ENCODE data around the gene ARHGAP19. TPM values are rescaled to one million over a fixed set of nuclear protein-coding genes. Genes with fewer than 3 reads are reported as not detected.

ARHGAP19 gene
- total and polyA plus RNA-seq, 8 donors, result 1.2 to 16.2 (median 6.3) TPM

DNA sequence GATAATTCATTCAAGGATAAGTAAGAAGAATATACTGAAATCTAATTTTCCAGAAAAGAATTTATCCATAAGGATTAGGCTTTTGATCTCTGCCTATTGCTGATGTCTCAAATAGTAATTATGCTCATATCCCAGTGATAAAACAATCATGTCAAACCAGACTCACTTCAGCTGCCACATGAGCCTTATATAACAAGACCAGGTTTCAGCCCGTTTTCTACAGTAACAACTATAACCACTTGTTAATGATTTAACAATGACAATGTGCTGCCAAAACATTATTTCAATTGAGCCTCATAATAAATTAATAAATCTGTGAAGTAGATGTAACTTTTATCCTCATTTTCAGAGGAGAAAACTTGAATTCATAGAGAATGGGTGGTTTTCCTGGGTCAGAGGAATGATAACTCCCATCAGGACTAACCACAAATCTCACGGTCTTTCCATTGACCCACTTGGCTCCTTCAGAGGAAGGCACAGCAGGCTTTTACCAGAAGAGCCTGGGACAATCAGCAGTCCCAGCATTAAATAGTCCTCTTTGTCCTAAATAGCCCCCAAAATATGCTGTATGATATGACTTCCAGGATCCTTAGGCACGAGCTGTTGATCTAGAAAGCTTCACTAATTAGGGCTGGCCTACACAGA, 64.2 kb downstream of the ARHGAP19 start:
- DNase-seq, result no peak
- no peaks in the 10 kb centered on the region for H3K27me3 ChIP-seq
- no peak for TF ChIP-seq EP300 (IDR thresholded peaks at IDR 0.05)
- TF ChIP-seq POLR2AphosphoS5 (IDR thresholded peaks at IDR 0.05), result no peak
- TF ChIP-seq POLR2A (IDR thresholded peaks at IDR 0.05), result no peak
- TF ChIP-seq, protein P1, sequence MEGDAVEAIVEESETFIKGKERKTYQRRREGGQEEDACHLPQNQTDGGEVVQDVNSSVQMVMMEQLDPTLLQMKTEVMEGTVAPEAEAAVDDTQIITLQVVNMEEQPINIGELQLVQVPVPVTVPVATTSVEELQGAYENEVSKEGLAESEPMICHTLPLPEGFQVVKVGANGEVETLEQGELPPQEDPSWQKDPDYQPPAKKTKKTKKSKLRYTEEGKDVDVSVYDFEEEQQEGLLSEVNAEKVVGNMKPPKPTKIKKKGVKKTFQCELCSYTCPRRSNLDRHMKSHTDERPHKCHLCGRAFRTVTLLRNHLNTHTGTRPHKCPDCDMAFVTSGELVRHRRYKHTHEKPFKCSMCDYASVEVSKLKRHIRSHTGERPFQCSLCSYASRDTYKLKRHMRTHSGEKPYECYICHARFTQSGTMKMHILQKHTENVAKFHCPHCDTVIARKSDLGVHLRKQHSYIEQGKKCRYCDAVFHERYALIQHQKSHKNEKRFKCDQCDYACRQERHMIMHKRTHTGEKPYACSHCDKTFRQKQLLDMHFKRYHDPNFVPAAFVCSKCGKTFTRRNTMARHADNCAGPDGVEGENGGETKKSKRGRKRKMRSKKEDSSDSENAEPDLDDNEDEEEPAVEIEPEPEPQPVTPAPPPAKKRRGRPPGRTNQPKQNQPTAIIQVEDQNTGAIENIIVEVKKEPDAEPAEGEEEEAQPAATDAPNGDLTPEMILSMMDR (IDR thresholded peaks at IDR 0.05), result no peak
- no peak overlapping the region for H3K27ac ChIP-seq
- H3K4me3 ChIP-seq, result no peak overlapping the region
- no peaks in the 10 kb centered on the region for H3K9me3 ChIP-seq
- H3K4me1 ChIP-seq, result no peaks in the 10 kb centered on the region
- 54 to 76% (median 62%) methylated on average over 3 of the region's 3 CpGs for WGBS, 5 donors
- intact Hi-C loops (cut with DNase I; ENCODE audit: low total_unique reads), result no loop called here
- peaks cover 5 to 76% (median 63%) of the 10 kb centered on the region in 4 donors for H3K36me3 ChIP-seq

DNA sequence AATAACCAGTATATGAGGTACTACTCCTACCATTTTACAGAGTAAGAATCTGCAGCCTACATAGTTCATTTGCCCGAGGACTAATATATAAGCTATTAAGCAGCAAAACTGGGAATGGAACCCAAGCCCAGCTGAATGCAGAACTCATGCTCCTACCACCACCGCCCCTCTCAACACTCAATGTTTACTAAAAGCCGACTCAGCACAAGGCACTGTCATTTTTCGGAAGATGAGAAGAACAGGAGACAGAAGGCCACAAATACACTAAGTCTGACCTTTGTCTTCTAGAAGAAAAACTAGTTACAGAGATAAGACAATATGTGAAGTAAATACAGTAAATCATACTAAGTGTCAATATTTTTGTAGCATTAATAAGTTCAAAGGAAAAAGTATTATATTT, 66.0 kb downstream of the ARHGAP19 start:
- no peak overlapping the region for H3K4me3 ChIP-seq
- H3K27ac ChIP-seq, result no peak overlapping the region
- intact Hi-C loops (cut with DNase I; ENCODE audit: low total_unique reads), result no loop called here
- H3K27me3 ChIP-seq, result no peaks in the 10 kb centered on the region
- 80 to 83% (median 82%) methylated on average over 4 of the region's 4 CpGs for WGBS, 5 donors
- H3K36me3 ChIP-seq, result peaks cover 5 to 77% (median 67%) of the 10 kb centered on the region in 4 donors
- H3K9me3 ChIP-seq, result no peaks in the 10 kb centered on the region
- TF ChIP-seq EP300 (IDR thresholded peaks at IDR 0.05) (no peak), POLR2AphosphoS5 (IDR thresholded peaks at IDR 0.05) (no peak), POLR2A (IDR thresholded peaks at IDR 0.05) (no peak)
- TF ChIP-seq, protein P1 (IDR thresholded peaks at IDR 0.05), result no peak
- DNase-seq, result no peak
- no peaks in the 10 kb centered on the region for H3K4me1 ChIP-seq

DNA sequence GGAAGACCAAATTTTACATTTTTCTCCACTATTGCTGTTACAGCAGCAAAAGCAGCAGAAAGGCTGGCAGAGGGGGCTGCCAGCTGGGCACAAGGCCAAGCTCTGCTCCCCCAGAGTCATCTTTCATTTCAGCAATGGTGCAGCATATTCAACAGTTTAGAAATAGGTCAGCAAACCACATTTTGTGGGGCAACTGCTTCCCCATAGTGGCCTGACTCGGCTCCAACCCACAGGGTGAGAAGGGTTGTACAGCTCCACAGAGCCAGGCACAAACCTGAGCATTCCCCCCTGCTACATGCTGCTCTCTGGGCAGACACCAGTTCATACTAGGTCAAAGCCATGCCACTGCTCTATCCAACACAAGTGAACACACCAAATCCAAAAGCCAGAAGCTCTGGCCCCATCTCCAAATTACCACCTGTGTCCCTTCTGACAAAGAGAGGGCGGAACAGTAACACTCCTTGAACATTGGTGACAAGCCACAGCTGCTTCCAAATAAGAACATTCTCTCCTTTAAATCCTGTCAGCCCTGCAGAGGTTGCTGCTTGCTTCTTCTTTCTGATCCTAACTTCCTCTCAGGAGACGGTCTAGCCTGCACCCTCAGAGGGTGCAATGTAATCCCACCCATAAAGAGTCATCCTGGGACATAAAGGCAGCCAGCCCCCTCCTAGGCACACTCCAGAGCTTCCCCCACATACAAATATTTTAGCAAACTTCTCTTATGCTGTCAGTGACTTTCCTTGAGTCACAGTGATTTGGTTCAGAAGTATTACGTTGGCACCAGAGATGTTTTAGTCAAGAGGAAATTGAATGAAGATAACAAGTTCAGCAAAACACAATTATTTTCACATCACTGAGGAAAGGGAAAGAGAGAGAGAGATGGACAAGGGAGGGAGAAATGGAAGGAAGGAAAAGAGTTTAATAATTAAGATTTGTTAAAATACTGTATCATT, 67.7 kb downstream of the ARHGAP19 start:
- WGBS, 5 donors, result 69 to 92% (median 80%) methylated on average over 3 to 4 of the region's 4 CpGs
- Histone ChIP-seq H3K4me3 (no peak overlapping the region), H3K9me3 (no peaks in the 10 kb centered on the region), H3K4me1 (no peaks in the 10 kb centered on the region), H3K27me3 (no peaks in the 10 kb centered on the region), H3K36me3 (peaks cover 0 to 81% (median 74%) of the 10 kb centered on the region in 4 donors), H3K27ac (no peak overlapping the region)
- intact Hi-C loops (cut with DNase I; ENCODE audit: low total_unique reads), result no loop called here
- DNase-seq, result no peak
- TF ChIP-seq POLR2A (IDR thresholded peaks at IDR 0.05) (no peak), POLR2AphosphoS5 (IDR thresholded peaks at IDR 0.05) (no peak), EP300 (IDR thresholded peaks at IDR 0.05) (no peak)
- TF ChIP-seq, protein P1 (IDR thresholded peaks at IDR 0.05), result no peak

DNA sequence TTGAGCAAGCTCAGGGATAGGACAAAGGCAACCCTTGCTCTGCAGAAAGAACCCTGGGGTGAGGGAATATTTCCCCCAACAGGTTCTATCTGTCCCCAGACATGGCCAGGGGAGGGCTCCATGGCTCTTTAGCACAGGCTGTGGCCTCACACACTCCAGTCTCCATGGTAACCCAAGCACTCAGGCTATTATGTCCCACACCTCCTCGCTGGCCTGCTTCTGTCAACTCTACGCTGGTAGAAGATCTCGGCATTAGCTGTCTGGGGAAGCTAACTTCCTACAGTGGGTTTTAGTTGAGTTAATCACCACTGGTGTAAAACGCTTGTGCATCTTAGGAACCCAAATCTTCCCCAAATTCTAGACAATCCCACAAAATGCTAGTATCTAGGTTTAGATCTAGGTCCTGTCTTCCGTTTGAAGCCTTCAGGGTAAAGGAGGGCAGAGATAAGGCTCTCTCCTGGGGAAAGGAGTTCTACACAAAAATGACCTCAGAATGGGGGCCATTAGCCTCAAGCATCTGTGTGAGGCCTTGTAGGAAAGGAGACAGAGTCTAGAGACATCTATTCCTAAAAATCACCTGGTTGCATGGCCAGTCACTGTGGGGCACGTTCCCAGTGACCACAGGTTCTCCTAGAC, 70.0 kb downstream of the ARHGAP19 start:
- peak in 1 of 2 donors; percentile 65 for DNase-seq
- no peak for TF ChIP-seq POLR2AphosphoS5 (IDR thresholded peaks at IDR 0.05)
- TF ChIP-seq POLR2A (IDR thresholded peaks at IDR 0.05), result no peak
- TF ChIP-seq EP300 (IDR thresholded peaks at IDR 0.05), result no peak
- TF ChIP-seq, protein P1 (IDR thresholded peaks at IDR 0.05), result no peak
- Histone ChIP-seq H3K27me3 (no peaks in the 10 kb centered on the region), H3K27ac (no peak overlapping the region), H3K9me3 (no peaks in the 10 kb centered on the region), H3K4me1 (peaks cover 0 to 4% (median 0%) of the 10 kb centered on the region in 4 donors), H3K4me3 (no peak overlapping the region), H3K36me3 (peaks cover 0 to 65% (median 53%) of the 10 kb centered on the region in 4 donors)
- intact Hi-C loops (cut with DNase I; ENCODE audit: low total_unique reads), result no loop called here
- 81 to 96% (median 92%) methylated on average over 6 of the region's 6 CpGs for WGBS, 5 donors
